ENCODE results near the gene STARD3. TPM values are rescaled to one million over a fixed set of nuclear protein-coding genes. Genes with fewer than 3 reads are reported as not detected.
"Not testable (repeated sequence)": the region's sequence is repeated elsewhere in the genome, so short reads cannot be mapped to it uniquely, and the experiment has no call there.

The STARD3 gene
- total RNA-seq, 1 experiment from 2014 or later, result 44.8 TPM

DNA sequence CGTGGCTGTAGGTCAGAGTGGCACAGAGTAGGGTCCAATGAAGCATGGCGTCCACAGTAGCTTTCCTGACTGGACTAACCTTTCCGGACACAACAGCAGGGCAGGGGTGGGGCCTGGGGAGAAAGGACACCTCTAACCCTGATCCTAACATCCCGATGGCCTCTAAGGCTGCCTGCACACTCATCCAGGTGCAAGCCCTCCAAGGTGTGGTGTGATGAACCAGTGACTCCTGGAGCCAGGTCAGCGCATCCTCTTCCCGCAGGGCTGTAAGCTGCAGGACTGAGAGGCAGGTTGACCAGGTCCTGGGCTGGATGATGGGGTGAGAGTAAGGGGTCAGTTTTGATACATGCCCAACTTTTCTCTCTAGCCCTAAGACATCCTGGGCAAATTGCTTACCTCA is 59.8 kb downstream of the STARD3 start:
- Histone ChIP-seq H3K36me3 (ENCODE audit: control insufficient read depth, insufficient read depth, low read length) (peaks cover 3% of the 10 kb centered on the region; the same call in 1 of the 2 replicates), H3K4me1 (ENCODE audit: control insufficient read depth, insufficient read depth, low read length) (peaks cover 14% of the 10 kb centered on the region), H3K9me3 (ENCODE audit: control insufficient read depth, insufficient read depth, low read depth, low read length) (no peaks in the 10 kb centered on the region), H3K4me3 (ENCODE audit: low read depth in 2 of 2, low read length in 2 of 2) (no peak overlapping the region), H3K27me3 (ENCODE audit: control insufficient read depth, insufficient read depth, low read length) (no peaks in the 10 kb centered on the region), H3K27ac (ENCODE audit: low read length) (no peak overlapping the region)
- ATAC-seq (no peak), DNase-seq (ENCODE audit: low read depth, low spot score) (no peak)
- no peak for TF ChIP-seq TCF7L2 (IDR thresholded peaks at IDR 0.05; ENCODE audit: low read depth, low read length)
- TF ChIP-seq REST (IDR thresholded peaks at IDR 0.05; ENCODE audit: insufficient read depth in 1 of 2, low read depth in 2 of 2, low read length in 1 of 2), result no peak
- TF ChIP-seq, protein P1, sequence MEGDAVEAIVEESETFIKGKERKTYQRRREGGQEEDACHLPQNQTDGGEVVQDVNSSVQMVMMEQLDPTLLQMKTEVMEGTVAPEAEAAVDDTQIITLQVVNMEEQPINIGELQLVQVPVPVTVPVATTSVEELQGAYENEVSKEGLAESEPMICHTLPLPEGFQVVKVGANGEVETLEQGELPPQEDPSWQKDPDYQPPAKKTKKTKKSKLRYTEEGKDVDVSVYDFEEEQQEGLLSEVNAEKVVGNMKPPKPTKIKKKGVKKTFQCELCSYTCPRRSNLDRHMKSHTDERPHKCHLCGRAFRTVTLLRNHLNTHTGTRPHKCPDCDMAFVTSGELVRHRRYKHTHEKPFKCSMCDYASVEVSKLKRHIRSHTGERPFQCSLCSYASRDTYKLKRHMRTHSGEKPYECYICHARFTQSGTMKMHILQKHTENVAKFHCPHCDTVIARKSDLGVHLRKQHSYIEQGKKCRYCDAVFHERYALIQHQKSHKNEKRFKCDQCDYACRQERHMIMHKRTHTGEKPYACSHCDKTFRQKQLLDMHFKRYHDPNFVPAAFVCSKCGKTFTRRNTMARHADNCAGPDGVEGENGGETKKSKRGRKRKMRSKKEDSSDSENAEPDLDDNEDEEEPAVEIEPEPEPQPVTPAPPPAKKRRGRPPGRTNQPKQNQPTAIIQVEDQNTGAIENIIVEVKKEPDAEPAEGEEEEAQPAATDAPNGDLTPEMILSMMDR (IDR thresholded peaks at IDR 0.05), result no peak
- TF ChIP-seq SIN3A (IDR thresholded peaks at IDR 0.05; ENCODE audit: borderline replicate concordance, insufficient read depth, low read depth, low read length), result no peak
- TF ChIP-seq POLR2AphosphoS5 (IDR thresholded peaks at IDR 0.05; ENCODE audit: low read depth, low read length), result no peak
- intact Hi-C loops (cut with micrococcal nuclease; ENCODE audit: unreplicated experiment) (no loop called here), in situ Hi-C loops (cut with HindIII; ENCODE audit: low pct_unique_long_range_greater_than_20kb, low sequenced_read_pairs) (no loop called here)
- ChIA-PET POLR2A (no interaction called here), CTCF (no interaction called here)
- no TSS peak for BruUV-seq (replicated peaks)

- Histone ChIP-seq H3K9me3 (ENCODE audit: control insufficient read depth, insufficient read depth, low read depth, low read length) (no peaks in the 10 kb centered on the region), H3K4me1 (ENCODE audit: control insufficient read depth, insufficient read depth, low read length) (peaks cover 27% of the 10 kb centered on the region), H3K27ac (ENCODE audit: low read length) (no peak overlapping the region), H3K27me3 (ENCODE audit: control insufficient read depth, insufficient read depth, low read length) (no peaks in the 10 kb centered on the region), H3K4me3 (ENCODE audit: low read depth in 2 of 2, low read length in 2 of 2) (no peak overlapping the region), H3K36me3 (ENCODE audit: control insufficient read depth, insufficient read depth, low read length) (peaks cover 3% of the 10 kb centered on the region; the same call in 1 of the 2 replicates)
- ATAC-seq, result no peak
- ChIA-PET CTCF (no interaction called here), POLR2A (interaction anchor here (0.7 kb wide), 1 partner anchor 107 kb away, joined by 6 read pairs; no protein-coding TSS in a partner anchor)
- in situ Hi-C loops (cut with HindIII; ENCODE audit: low pct_unique_long_range_greater_than_20kb, low sequenced_read_pairs), result no loop called here
- intact Hi-C loops (cut with micrococcal nuclease; ENCODE audit: unreplicated experiment), result no loop called here
- no peak for DNase-seq (ENCODE audit: low read depth, low spot score)
- no peak for TF ChIP-seq POLR2AphosphoS5 (IDR thresholded peaks at IDR 0.05; ENCODE audit: low read depth, low read length)
- no peak for TF ChIP-seq REST (IDR thresholded peaks at IDR 0.05; ENCODE audit: insufficient read depth in 1 of 2, low read depth in 2 of 2, low read length in 1 of 2)
- TF ChIP-seq TCF7L2 (IDR thresholded peaks at IDR 0.05; ENCODE audit: low read depth, low read length), result no peak
- TF ChIP-seq SIN3A (IDR thresholded peaks at IDR 0.05; ENCODE audit: borderline replicate concordance, insufficient read depth, low read depth, low read length), result no peak
- TF ChIP-seq, protein P1 (IDR thresholded peaks at IDR 0.05), result no peak
- no TSS peak for BruUV-seq (replicated peaks)
Measured at GRCh38 chr17:39697961-39698360, 61.0 kb downstream of the STARD3 start.

DNA sequence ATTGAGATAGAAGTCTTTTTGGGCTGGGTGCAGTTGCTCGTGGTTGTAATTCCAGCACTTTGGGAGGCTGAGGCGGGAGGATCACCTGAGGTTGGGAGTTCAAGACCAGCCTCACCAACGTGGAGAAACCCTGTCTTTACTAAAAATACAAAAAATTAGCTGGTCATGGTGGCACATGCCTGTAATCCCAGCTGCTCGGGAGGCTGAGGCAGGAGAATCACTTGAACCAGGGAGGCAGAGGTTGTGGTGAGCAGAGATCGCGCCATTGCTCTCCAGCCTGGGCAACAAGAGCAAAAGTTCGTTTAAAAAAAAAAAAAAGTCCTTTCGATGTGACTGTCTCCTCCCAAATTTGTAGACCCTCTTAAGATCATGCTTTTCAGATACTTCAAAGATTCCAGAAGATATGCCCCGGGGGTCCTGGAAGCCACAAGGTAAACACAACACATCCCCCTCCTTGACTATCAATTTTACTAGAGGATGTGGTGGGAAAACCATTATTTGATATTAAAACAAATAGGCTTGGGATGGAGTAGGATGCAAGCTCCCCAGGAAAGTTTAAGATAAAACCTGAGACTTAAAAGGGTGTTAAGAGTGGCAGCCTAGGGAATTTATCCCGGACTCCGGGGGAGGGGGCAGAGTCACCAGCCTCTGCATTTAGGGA is 62.3 kb downstream of the STARD3 start:
- H3K4me3 ChIP-seq (ENCODE audit: low read depth in 2 of 2, low read length in 2 of 2), result peak overlapping the region; percentile 70 to 78
- ATAC-seq; DNase-seq (ENCODE audit: low read depth, low spot score); in situ Hi-C loops (cut with HindIII; ENCODE audit: low pct_unique_long_range_greater_than_20kb, low sequenced_read_pairs); POLR2A ChIA-PET; BruUV-seq (replicated peaks); H3K36me3 ChIP-seq (ENCODE audit: control insufficient read depth, insufficient read depth, low read length); intact Hi-C loops (cut with micrococcal nuclease; ENCODE audit: unreplicated experiment); H3K27me3 ChIP-seq (ENCODE audit: control insufficient read depth, insufficient read depth, low read length); H3K9me3 ChIP-seq (ENCODE audit: control insufficient read depth, insufficient read depth, low read depth, low read length): not testable (repeated sequence)
- CTCF ChIA-PET, result interaction anchor here (0.6 to 1.2 kb wide), 3 partner anchors 72 to 174 kb away, joined by 3 to 4 read pairs (median 3); no protein-coding TSS in a partner anchor
- H3K27ac ChIP-seq (ENCODE audit: low read length), result peak overlapping the region; percentile 86
- H3K4me1 ChIP-seq (ENCODE audit: control insufficient read depth, insufficient read depth, low read length), result peaks cover 38% of the 10 kb centered on the region
